ENCODE results near the gene GNAI3.
A peak's percentile ranks its signal among the peaks of the same experiment; 100 is the strongest.

The GNAI3 gene

DNA sequence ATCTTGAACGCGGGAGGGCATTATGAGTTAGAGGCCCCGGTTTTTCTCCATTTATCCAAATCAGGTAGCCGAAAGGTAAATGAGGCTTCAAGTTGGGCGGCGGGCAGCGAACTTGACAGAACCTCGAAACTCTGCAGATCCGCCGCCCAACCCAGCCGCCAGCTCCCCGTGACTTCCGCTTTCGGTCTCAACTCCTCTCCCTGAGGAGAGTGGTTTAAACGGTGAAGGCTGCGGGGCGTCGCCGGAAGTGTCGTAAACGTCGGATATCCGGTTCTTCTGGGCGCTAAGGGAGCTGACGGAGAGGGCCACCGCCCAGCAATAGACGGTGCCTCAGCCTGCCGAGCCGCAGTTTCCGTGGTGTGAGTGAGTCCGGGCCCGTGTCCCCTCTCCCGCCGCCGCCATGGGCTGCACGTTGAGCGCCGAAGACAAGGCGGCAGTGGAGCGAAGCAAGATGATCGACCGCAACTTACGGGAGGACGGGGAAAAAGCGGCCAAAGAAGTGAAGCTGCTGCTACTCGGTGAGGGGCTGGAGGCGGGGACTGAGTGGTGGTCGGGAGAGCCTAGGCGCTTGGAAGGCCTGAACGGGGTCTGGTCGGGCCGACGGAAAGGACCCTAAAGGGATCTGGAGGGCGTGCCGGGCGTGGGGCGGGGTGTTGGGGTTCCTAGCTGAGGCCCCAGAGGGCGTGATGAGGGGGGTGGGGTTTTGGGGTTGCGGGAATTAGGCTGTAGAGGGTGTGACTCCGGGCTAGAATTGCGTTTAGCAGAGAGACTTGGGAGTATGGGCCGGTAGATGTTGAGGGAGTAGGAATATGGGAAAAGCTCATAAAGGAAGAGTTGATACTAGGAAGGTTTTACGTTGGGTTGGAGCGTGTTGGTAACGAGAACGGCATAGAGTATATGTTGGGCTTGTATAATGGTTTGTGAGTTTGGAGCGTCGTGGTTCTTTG is at the start of gene GNAI3:
TSS of gene GNAI3 (plus strand) at position 295 of the 947 bp plus-strand sequence. CDS start at position 401, 106 bp downstream.
- TF ChIP-seq CREB1 (IDR thresholded peaks at IDR 0.05; ENCODE audit: low read depth) (peak; percentile 73), CEBPB (IDR thresholded peaks at IDR 0.05) (no peak), EP300 (IDR thresholded peaks at IDR 0.05; ENCODE audit: borderline replicate concordance) (no peak), ZBTB7A (IDR thresholded peaks at IDR 0.05; ENCODE audit: low read depth) (no peak), TCF12 (IDR thresholded peaks at IDR 0.05; ENCODE audit: low read depth) (0 out of 2 replicates have a peak, but pooled peaks have one; percentile 54), NFIC (IDR thresholded peaks at IDR 0.05) (0 out of 2 replicates have a peak, but pooled peaks have one; percentile 29), RAD21 (IDR thresholded peaks at IDR 0.05; ENCODE audit: low read depth) (no peak), EGR1 (IDR thresholded peaks at IDR 0.05) (no peak), YY1 (IDR thresholded peaks at IDR 0.05; ENCODE audit: low read depth) (peak; percentile 60; the same call in 1 of the 2 replicates), TEAD4 (IDR thresholded peaks at IDR 0.05) (no peak), FOXM1 (IDR thresholded peaks at IDR 0.05; ENCODE audit: borderline replicate concordance, low read depth) (peak; percentile 75; the same call in 1 of the 2 replicates), TAF1 (IDR thresholded peaks at IDR 0.05; ENCODE audit: low read depth) (peak; percentile 88)
- TF ChIP-seq, protein P1, sequence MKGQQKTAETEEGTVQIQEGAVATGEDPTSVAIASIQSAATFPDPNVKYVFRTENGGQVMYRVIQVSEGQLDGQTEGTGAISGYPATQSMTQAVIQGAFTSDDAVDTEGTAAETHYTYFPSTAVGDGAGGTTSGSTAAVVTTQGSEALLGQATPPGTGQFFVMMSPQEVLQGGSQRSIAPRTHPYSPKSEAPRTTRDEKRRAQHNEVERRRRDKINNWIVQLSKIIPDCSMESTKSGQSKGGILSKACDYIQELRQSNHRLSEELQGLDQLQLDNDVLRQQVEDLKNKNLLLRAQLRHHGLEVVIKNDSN (IDR thresholded peaks at IDR 0.05) = peak; percentile 80
- TF ChIP-seq, protein P2, sequence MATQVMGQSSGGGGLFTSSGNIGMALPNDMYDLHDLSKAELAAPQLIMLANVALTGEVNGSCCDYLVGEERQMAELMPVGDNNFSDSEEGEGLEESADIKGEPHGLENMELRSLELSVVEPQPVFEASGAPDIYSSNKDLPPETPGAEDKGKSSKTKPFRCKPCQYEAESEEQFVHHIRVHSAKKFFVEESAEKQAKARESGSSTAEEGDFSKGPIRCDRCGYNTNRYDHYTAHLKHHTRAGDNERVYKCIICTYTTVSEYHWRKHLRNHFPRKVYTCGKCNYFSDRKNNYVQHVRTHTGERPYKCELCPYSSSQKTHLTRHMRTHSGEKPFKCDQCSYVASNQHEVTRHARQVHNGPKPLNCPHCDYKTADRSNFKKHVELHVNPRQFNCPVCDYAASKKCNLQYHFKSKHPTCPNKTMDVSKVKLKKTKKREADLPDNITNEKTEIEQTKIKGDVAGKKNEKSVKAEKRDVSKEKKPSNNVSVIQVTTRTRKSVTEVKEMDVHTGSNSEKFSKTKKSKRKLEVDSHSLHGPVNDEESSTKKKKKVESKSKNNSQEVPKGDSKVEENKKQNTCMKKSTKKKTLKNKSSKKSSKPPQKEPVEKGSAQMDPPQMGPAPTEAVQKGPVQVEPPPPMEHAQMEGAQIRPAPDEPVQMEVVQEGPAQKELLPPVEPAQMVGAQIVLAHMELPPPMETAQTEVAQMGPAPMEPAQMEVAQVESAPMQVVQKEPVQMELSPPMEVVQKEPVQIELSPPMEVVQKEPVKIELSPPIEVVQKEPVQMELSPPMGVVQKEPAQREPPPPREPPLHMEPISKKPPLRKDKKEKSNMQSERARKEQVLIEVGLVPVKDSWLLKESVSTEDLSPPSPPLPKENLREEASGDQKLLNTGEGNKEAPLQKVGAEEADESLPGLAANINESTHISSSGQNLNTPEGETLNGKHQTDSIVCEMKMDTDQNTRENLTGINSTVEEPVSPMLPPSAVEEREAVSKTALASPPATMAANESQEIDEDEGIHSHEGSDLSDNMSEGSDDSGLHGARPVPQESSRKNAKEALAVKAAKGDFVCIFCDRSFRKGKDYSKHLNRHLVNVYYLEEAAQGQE (IDR thresholded peaks at IDR 0.05; ENCODE audit: low read depth) = no peak; the same call in 1 of the 2 replicates
- TF ChIP-seq, protein P3, sequence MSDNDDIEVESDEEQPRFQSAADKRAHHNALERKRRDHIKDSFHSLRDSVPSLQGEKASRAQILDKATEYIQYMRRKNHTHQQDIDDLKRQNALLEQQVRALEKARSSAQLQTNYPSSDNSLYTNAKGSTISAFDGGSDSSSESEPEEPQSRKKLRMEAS (IDR thresholded peaks at IDR 0.05) = peak; percentile 74; the same call in 1 of the 2 replicates

DNA sequence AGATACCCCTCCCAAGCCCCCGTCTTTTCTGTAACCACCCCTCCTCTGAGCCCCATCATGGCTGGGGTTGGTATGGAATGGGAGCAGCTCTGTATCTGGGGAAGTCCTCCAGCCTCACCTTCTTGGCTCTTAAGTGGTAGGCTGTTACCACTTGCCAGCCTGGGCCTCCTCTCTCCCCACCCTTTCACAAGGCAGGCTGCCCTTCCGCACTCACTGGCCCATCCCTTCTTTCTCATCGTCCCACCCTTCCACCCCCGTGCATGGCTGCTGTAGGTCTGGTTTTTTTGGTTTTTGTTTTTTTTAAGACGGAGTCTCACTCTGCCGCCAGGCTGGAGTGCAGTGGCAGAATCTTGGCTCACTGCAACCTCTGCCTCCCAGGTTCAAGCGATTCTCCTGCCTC is 49.3 kb upstream of the GNAI3 start:
- TF ChIP-seq CREB1 (IDR thresholded peaks at IDR 0.05; ENCODE audit: low read depth) = no peak
- no peak for TF ChIP-seq EP300 (IDR thresholded peaks at IDR 0.05; ENCODE audit: borderline replicate concordance)
- no peak for TF ChIP-seq NFIC (IDR thresholded peaks at IDR 0.05)
- TF ChIP-seq, protein P2 (IDR thresholded peaks at IDR 0.05; ENCODE audit: low read depth) = no peak

DNA sequence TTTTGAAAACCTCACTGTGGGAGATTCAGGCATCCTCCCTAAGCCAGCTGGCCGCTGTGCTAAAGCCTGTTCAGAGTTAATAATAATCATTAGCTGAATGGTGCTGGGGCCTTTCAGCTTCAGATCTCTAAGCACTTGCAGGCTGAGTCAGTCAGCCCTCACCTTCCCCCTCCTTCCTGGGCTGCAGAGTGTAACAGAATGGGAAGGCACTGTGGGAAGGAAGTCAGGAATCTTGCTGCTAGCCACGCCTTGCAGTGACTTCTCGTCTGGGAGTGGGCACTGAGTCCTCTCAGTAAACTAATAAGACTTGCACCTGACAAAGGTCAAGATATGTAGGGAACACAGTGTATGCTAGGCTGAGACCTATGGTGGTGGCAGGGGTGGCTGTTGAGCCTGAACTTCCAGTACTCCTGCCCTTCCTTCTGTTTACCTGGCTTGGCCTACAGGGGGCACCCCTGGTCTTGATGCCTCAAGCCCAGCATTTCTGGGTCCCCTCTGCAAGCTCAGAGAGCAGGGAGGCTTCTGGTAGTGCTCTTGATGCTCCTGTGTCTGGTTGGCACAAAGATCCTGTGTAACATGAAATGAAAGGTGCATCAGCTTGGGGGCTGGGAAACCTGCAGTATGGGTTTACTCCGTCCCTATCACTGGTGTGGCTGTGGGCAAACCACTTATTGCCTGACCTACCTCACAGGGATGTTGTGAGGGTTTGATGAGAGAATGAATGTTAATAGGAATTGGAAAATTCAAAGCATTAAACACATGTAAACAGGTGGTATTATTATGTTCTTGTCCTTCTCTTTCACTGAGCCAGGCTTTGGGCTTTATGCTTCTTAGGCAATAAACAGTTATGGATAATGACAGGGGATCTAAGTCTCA is 48.5 kb upstream of the GNAI3 start:
- TF ChIP-seq RAD21 (IDR thresholded peaks at IDR 0.05; ENCODE audit: low read depth) (peak; percentile 48), ZBTB7A (IDR thresholded peaks at IDR 0.05; ENCODE audit: low read depth) (no peak)

DNA sequence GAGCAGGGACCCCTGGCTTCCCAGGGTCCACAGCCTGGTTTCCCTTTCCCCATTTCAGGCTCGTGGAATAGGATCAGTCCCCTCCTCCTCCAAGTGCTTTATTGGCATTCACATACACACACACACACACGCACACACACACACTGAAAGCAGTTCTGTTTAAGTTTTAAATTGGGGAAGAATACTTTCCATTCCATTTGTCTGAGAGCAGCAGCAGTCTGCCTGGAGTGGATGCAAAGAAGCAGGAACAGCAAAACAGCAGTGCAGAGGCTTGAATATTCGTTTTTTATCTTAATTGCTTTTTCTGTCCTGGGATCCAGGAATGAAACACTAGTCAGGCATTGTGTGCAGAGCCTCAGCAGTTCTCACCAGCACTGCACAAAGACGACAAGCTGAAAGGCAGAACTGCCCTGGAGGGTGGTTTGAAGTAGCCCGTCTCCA is 47.5 kb upstream of the GNAI3 start:
- no peak for TF ChIP-seq YY1 (IDR thresholded peaks at IDR 0.05; ENCODE audit: low read depth)
- TF ChIP-seq, protein P3 (IDR thresholded peaks at IDR 0.05) = no peak
- no peak for TF ChIP-seq RAD21 (IDR thresholded peaks at IDR 0.05; ENCODE audit: low read depth)
- no peak for TF ChIP-seq FOXM1 (IDR thresholded peaks at IDR 0.05; ENCODE audit: borderline replicate concordance, low read depth)

DNA sequence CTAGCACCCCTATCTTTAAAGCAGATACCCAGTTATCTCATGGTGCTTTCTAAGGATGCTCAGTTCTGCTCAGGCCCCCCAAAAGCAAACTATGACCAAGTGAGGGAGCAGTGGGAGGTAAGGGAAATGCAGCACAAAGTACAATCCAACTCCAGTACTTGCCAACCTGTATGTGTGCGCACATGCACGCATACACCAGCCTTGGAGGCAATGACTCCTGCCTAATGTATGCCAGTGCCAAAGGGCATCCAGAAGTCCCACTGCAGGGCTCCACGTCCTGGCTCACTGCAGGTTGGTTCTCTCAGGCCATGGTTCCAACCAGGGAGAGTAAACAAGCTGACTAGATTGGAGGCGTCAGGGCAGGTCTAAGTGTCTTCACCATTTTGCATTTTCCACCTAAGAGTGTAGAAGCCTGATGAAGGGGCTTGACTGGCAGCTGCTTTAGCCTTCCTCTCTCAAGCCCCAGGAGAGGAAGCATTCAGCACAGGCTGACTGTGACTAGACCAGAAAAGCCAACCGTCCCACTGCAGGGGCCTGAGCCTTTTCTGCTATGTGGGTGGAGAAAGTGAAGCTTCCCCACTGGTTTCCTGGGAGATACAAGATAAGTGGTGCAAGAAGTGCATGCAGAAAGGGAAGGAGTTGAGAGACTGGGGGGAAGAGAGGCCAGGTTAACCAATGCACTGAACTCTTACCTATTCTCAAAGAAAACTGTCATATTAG is 46.6 kb upstream of the GNAI3 start:
- TF ChIP-seq YY1 (IDR thresholded peaks at IDR 0.05; ENCODE audit: low read depth) = no peak
- no peak for TF ChIP-seq CEBPB (IDR thresholded peaks at IDR 0.05)
- TF ChIP-seq RAD21 (IDR thresholded peaks at IDR 0.05; ENCODE audit: low read depth) = no peak
- TF ChIP-seq TEAD4 (IDR thresholded peaks at IDR 0.05) = no peak
- no peak for TF ChIP-seq TCF12 (IDR thresholded peaks at IDR 0.05; ENCODE audit: low read depth)
- TF ChIP-seq, protein P3 (IDR thresholded peaks at IDR 0.05) = no peak
- no peak for TF ChIP-seq CREB1 (IDR thresholded peaks at IDR 0.05; ENCODE audit: low read depth)
- no peak for TF ChIP-seq ZBTB7A (IDR thresholded peaks at IDR 0.05; ENCODE audit: low read depth)
- no peak for TF ChIP-seq TAF1 (IDR thresholded peaks at IDR 0.05; ENCODE audit: low read depth)
- TF ChIP-seq, protein P1 (IDR thresholded peaks at IDR 0.05) = no peak
- TF ChIP-seq EGR1 (IDR thresholded peaks at IDR 0.05) = no peak
- TF ChIP-seq, protein P2 (IDR thresholded peaks at IDR 0.05; ENCODE audit: low read depth) = no peak
- TF ChIP-seq EP300 (IDR thresholded peaks at IDR 0.05; ENCODE audit: borderline replicate concordance) = no peak
- TF ChIP-seq NFIC (IDR thresholded peaks at IDR 0.05) = no peak
- no peak for TF ChIP-seq FOXM1 (IDR thresholded peaks at IDR 0.05; ENCODE audit: borderline replicate concordance, low read depth)

Data from Ishikawa (cell line).